GM12865 (cell line): ENCODE measurements around the gene SH3BGRL2.
"Not testable (repeated sequence)": the region's sequence is repeated elsewhere in the genome, so short reads cannot be mapped to it uniquely, and the experiment has no call there.

ENCODE experiments used
- DNase-seq: peaks from one replicate; pipeline ENCODE4 v3.0.0; 2010; ENCODE audit warnings: low read depth
- H3K4me3 ChIP-seq: 2 replicates; pipeline ENCODE4 v1.5.1; 2011; ENCODE audit warnings: mild to moderate bottlenecking, low read depth, low read length, control low read depth
- CTCF ChIP-seq: IDR thresholded peaks from 2 replicates; pipeline ENCODE4 v1.5.1; 2011; ENCODE audit warnings: low read length, control low read depth, low read depth, inconsistent platforms; ENCODE audit not compliant: insufficient read depth; ENCODE audit errors: missing control alignments

SH3BGRL2 gene

GRCh38 chr6:79733388-79733787 lies 102.3 kb downstream of the SH3BGRL2 start:
- no peak for TF ChIP-seq CTCF
- H3K4me3 ChIP-seq, result no peak overlapping the region
- DNase-seq, result no peak

DNA sequence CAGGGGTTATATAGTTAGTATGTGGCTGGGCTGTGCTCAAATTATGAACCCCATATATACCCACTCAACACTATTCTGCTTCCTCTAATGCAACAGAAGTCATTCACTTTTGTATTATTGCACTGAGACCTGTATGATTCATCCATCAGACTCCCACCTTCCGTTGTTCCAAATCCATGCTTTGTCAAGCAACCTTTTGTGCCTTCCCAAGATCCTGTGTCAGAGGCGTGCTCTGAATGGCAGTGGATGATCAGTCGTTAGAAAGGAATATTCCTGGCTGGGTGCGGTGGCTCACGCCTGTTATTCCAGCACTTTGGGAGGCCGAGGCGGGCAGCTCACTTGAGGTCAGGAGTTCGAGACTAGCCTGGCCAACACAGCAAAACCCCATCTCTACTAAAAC lies 103.2 kb downstream of the SH3BGRL2 start:
- TF ChIP-seq CTCF, result no peak
- H3K4me3 ChIP-seq, result no peak overlapping the region
- DNase-seq, result no peak

GRCh38 chr6:79735183-79735582 lies 104.1 kb downstream of the SH3BGRL2 start:
- TF ChIP-seq CTCF, result no peak
- DNase-seq, result no peak
- no peak overlapping the region for H3K4me3 ChIP-seq

DNA sequence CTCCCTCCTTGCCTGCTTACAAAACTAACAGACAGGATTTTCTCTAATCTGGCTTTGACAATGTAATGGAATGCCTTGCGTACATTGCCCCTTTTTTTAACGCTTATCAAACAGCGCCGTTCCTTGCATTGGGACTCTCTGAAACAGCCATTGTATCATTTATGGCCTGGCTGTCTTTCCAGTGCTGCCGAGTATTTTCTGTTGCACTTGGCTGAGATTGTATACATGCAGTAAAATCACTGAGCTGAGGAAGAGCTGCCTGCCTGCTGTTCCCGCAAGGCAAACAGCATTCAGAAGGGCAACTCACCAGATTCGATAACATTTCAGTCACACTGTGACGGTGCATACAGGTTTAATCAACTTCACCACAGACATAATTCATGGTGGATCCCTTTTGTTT lies 106.0 kb downstream of the SH3BGRL2 start:
- TF ChIP-seq CTCF, result no peak
- H3K4me3 ChIP-seq, result no peak overlapping the region
- DNase-seq, result no peak

- TF ChIP-seq CTCF, result no peak
- DNase-seq, result no peak
- H3K4me3 ChIP-seq, result no peak overlapping the region
Measured at GRCh38 chr6:79742030-79742429, 110.9 kb downstream of the SH3BGRL2 start.

GRCh38 chr6:79745282-79745681 lies 114.2 kb downstream of the SH3BGRL2 start:
- not testable (repeated sequence) for H3K4me3 ChIP-seq, DNase-seq

DNA sequence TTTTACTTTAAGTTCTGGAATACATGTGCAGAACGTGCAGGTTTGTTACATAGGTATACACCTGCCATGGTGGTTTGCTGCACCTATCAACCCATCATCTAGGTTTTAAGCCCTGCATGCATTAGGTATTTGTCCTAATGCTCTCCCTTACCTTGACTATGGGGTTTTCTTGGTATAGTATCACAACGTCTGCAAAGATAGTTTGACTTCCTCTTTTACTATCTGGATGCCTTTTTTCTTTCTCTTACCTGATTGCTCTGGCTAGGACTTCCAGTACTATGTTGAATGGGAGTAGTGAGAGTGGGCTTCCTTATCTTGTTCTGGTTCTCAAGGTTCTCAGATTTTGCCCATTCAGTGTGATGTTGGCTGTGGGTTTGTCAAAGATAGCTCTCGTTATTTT lies 115.2 kb downstream of the SH3BGRL2 start:
- DNase-seq, H3K4me3 ChIP-seq: not testable (repeated sequence)

GRCh38 chr6:79750806-79751205 lies 119.7 kb downstream of the SH3BGRL2 start:
- no peak for DNase-seq
- H3K4me3 ChIP-seq, result peak overlapping the region; percentile 6; the same call in 1 of the 2 replicates
- TF ChIP-seq CTCF, result no peak
